Measurements from ENCODE around the gene MEF2C. TPM values are rescaled to one million over a fixed set of nuclear protein-coding genes. Genes with fewer than 3 reads are reported as not detected.

The MEF2C gene
- polyA plus RNA-seq, 1 donor from 2014 or later = 30.2 TPM

DNA sequence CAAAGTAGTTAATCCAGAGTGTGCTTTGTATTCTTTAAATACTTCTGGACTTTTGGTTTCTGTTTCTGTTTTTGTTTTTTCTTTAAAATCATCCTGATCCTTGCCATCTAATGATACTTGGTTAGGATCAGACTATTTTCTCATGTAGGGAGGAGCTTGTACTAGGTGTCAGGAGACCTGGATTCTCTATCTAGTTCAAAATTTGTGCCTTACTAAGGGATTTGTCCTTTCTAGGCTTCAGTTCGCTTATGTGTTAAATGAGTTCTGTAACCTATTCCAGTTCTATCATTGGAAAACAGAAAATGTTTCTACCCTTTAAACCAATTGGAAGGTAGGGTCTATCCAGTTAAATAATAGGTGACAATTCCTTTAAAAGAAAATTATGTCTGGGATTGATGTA lies 3.3 kb upstream of the MEF2C start:
- Histone ChIP-seq H3F3A (ENCODE audit: insufficient read depth, low read length, poor library complexity, severe bottlenecking) (no peaks in the 10 kb centered on the region), H3K27ac (ENCODE audit: low read length) (no peak overlapping the region), H3K27me3 (ENCODE audit: insufficient read depth, low read depth, low read length) (peaks cover 63% of the 10 kb centered on the region), H3K4me3 (ENCODE audit: low read length) (no peak overlapping the region), H3K9me2 (ENCODE audit: insufficient read depth, low read length) (no peaks in the 10 kb centered on the region), H3K9ac (ENCODE audit: low read length) (no peak overlapping the region), H3K9me3 (ENCODE audit: low read length) (no peaks in the 10 kb centered on the region), H4K20me1 (ENCODE audit: insufficient read depth) (no peaks in the 10 kb centered on the region), H3K79me2 (replicated peaks; ENCODE audit: insufficient read depth, low read length) (no peaks in the 10 kb centered on the region), H3K36me3 (ENCODE audit: insufficient read depth, low read length) (no peaks in the 10 kb centered on the region), H2AFZ (ENCODE audit: low read depth, low read length) (no peak overlapping the region), H3K4me2 (ENCODE audit: low read length) (no peak overlapping the region)
- TF ChIP-seq SMC3 (conservative IDR thresholded peaks at IDR 0.05; ENCODE audit: poor library complexity) (no peak), RAD21 (conservative IDR thresholded peaks at IDR 0.05) (no peak), POLR2AphosphoS5 (IDR thresholded peaks at IDR 0.05) (no peak), EP300 (conservative IDR thresholded peaks at IDR 0.05; ENCODE audit: poor library complexity, severe bottlenecking) (no peak), EZH2 (IDR thresholded peaks at IDR 0.05; ENCODE audit: borderline replicate concordance, insufficient read depth, low read length, poor library complexity, severe bottlenecking) (no peak), MXI1 (conservative IDR thresholded peaks at IDR 0.05; ENCODE audit: poor library complexity, severe bottlenecking) (no peak)
- TF ChIP-seq, protein P1, sequence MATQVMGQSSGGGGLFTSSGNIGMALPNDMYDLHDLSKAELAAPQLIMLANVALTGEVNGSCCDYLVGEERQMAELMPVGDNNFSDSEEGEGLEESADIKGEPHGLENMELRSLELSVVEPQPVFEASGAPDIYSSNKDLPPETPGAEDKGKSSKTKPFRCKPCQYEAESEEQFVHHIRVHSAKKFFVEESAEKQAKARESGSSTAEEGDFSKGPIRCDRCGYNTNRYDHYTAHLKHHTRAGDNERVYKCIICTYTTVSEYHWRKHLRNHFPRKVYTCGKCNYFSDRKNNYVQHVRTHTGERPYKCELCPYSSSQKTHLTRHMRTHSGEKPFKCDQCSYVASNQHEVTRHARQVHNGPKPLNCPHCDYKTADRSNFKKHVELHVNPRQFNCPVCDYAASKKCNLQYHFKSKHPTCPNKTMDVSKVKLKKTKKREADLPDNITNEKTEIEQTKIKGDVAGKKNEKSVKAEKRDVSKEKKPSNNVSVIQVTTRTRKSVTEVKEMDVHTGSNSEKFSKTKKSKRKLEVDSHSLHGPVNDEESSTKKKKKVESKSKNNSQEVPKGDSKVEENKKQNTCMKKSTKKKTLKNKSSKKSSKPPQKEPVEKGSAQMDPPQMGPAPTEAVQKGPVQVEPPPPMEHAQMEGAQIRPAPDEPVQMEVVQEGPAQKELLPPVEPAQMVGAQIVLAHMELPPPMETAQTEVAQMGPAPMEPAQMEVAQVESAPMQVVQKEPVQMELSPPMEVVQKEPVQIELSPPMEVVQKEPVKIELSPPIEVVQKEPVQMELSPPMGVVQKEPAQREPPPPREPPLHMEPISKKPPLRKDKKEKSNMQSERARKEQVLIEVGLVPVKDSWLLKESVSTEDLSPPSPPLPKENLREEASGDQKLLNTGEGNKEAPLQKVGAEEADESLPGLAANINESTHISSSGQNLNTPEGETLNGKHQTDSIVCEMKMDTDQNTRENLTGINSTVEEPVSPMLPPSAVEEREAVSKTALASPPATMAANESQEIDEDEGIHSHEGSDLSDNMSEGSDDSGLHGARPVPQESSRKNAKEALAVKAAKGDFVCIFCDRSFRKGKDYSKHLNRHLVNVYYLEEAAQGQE (IDR thresholded peaks at IDR 0.05; ENCODE audit: borderline replicate concordance) = no peak
- TF ChIP-seq, protein P2, sequence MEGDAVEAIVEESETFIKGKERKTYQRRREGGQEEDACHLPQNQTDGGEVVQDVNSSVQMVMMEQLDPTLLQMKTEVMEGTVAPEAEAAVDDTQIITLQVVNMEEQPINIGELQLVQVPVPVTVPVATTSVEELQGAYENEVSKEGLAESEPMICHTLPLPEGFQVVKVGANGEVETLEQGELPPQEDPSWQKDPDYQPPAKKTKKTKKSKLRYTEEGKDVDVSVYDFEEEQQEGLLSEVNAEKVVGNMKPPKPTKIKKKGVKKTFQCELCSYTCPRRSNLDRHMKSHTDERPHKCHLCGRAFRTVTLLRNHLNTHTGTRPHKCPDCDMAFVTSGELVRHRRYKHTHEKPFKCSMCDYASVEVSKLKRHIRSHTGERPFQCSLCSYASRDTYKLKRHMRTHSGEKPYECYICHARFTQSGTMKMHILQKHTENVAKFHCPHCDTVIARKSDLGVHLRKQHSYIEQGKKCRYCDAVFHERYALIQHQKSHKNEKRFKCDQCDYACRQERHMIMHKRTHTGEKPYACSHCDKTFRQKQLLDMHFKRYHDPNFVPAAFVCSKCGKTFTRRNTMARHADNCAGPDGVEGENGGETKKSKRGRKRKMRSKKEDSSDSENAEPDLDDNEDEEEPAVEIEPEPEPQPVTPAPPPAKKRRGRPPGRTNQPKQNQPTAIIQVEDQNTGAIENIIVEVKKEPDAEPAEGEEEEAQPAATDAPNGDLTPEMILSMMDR (IDR thresholded peaks at IDR 0.05; ENCODE audit: poor library complexity, severe bottlenecking) = no peak

DNA sequence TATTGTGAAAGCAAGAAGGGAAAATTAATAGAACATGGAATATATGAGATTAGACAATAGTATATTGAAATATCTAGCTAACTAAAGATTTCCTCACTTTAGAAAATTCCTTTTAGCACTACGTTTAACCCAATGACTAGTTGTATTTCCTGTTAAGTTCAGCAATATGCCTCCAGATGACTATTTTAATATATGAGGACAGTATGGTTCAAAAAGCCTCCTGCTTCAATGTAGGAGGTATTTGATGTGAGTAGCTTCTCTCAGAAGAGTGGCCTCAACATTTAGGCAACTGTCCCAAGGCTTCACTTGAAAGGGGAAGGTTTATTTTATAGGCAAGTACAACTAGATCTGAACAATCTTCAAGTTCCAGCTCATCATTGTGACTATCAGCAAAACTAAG lies 2.0 kb upstream of the MEF2C start:
- Histone ChIP-seq H3K27ac (ENCODE audit: low read length) (no peak overlapping the region), H3K9me3 (ENCODE audit: low read length) (no peaks in the 10 kb centered on the region), H3F3A (ENCODE audit: insufficient read depth, low read length, poor library complexity, severe bottlenecking) (no peaks in the 10 kb centered on the region), H3K27me3 (ENCODE audit: insufficient read depth, low read depth, low read length) (peaks cover 57% of the 10 kb centered on the region), H2AFZ (ENCODE audit: low read depth, low read length) (no peak overlapping the region), H3K79me2 (replicated peaks; ENCODE audit: insufficient read depth, low read length) (no peaks in the 10 kb centered on the region), H4K20me1 (ENCODE audit: insufficient read depth) (no peaks in the 10 kb centered on the region), H3K4me2 (ENCODE audit: low read length) (no peak overlapping the region), H3K36me3 (ENCODE audit: insufficient read depth, low read length) (no peaks in the 10 kb centered on the region), H3K9me2 (ENCODE audit: insufficient read depth, low read length) (no peaks in the 10 kb centered on the region), H3K9ac (ENCODE audit: low read length) (no peak overlapping the region), H3K4me3 (ENCODE audit: low read length) (peak overlapping the region; percentile 79)
- TF ChIP-seq TAF1 (IDR thresholded peaks at IDR 0.05; ENCODE audit: low read depth) (no peak), SMC3 (conservative IDR thresholded peaks at IDR 0.05; ENCODE audit: poor library complexity) (no peak), RAD21 (conservative IDR thresholded peaks at IDR 0.05) (no peak), EZH2 (IDR thresholded peaks at IDR 0.05; ENCODE audit: borderline replicate concordance, insufficient read depth, low read length, poor library complexity, severe bottlenecking) (no peak), MXI1 (conservative IDR thresholded peaks at IDR 0.05; ENCODE audit: poor library complexity, severe bottlenecking) (no peak), POLR2AphosphoS5 (IDR thresholded peaks at IDR 0.05) (no peak), EP300 (conservative IDR thresholded peaks at IDR 0.05; ENCODE audit: poor library complexity, severe bottlenecking) (no peak)
- TF ChIP-seq, protein P1 (IDR thresholded peaks at IDR 0.05; ENCODE audit: borderline replicate concordance) = no peak
- TF ChIP-seq, protein P2 (IDR thresholded peaks at IDR 0.05; ENCODE audit: poor library complexity, severe bottlenecking) = no peak
